ENCODE data around the gene RAB11FIP5.

- TF ChIP-seq GATA2 (IDR thresholded peaks at IDR 0.05; ENCODE audit: low read depth, low read length) (no peak), GATA3 (IDR thresholded peaks at IDR 0.05; ENCODE audit: low read depth, low read length) (no peak)
These were observed 48.6 kb downstream of the RAB11FIP5 start for GRCh38 chr2:73063909-73064875.

All from SH-SY5Y (cell line).